BLaER1 (cell line): ENCODE results near the gene PCNX1.

Source experiments
- H3K27ac ChIP-seq: shearing (Covaris generic); formaldehyde crosslinking; 2 replicates; pipeline ENCODE4 v1.8.1; 2022
- H3K27me3 ChIP-seq: shearing (Covaris generic); formaldehyde crosslinking; 2 replicates; pipeline ENCODE4 v1.8.1; 2022
- H3K36me3 ChIP-seq: shearing (Covaris generic); formaldehyde crosslinking; 2 replicates; pipeline ENCODE4 v1.8.1; 2022
- H3K4me1 ChIP-seq: shearing (Covaris generic); formaldehyde crosslinking; 2 replicates; pipeline ENCODE4 v1.8.1; 2022
- H3K4me2 ChIP-seq: shearing (Covaris generic); formaldehyde crosslinking; 2 replicates; pipeline ENCODE4 v1.8.1; 2022
- H3K4me3 ChIP-seq: shearing (Covaris generic); formaldehyde crosslinking; 2 replicates; pipeline ENCODE4 v1.8.1; 2022
- H3K9ac ChIP-seq: shearing (Covaris generic); formaldehyde crosslinking; 2 replicates; pipeline ENCODE4 v1.8.1; 2022
- H3K9me3 ChIP-seq: shearing (Covaris generic); formaldehyde crosslinking; 2 replicates; pipeline ENCODE4 v1.8.1; 2022
- H4K20me1 ChIP-seq: shearing (Covaris generic); formaldehyde crosslinking; 2 replicates; pipeline ENCODE4 v1.8.1; 2022
- Cebpa-rat ChIP-seq: shearing (Covaris generic); IDR thresholded peaks from 2 replicates; pipeline ENCODE4 v1.8.1; 2022

Gene PCNX1

GRCh38 chr14:70916300-70916699 lies 9.0 kb downstream of the PCNX1 start:
- Histone ChIP-seq H3K36me3 (peaks cover 36% of the 10 kb centered on the region), H3K27ac (no peak overlapping the region), H3K27me3 (no peaks in the 10 kb centered on the region), H4K20me1 (peaks cover 99% of the 10 kb centered on the region), H3K4me2 (no peak overlapping the region), H3K9ac (no peak overlapping the region), H3K9me3 (peaks cover 35% of the 10 kb centered on the region), H3K4me3 (no peak overlapping the region), H3K4me1 (peaks cover 19% of the 10 kb centered on the region)
- no peak for TF ChIP-seq Cebpa-rat

DNA sequence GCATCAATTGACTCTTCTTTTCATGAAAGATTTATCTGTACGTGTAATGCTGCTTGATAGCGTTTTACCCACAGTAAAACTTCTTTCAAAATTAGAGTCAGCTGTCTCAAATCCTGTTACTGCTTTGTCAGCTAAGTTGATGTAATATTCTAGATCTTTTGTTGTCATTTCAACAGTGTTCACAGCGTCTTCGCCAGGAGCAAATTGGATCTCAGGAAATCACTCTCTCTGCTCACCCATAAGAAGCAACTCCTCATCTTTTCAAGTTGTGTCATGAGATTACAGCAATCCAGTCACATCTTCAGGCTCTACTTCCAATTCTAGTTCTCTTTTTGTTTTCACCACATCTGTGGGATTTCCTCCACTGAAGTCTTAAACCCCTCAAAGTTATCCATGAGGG lies 9.5 kb downstream of the PCNX1 start:
- Histone ChIP-seq H3K4me3 (no peak overlapping the region), H3K9me3 (peaks cover 35% of the 10 kb centered on the region), H4K20me1 (peaks cover 99% of the 10 kb centered on the region), H3K27me3 (no peaks in the 10 kb centered on the region), H3K4me1 (peaks cover 19% of the 10 kb centered on the region), H3K27ac (no peak overlapping the region), H3K4me2 (no peak overlapping the region), H3K9ac (no peak overlapping the region), H3K36me3 (peaks cover 36% of the 10 kb centered on the region)
- no peak for TF ChIP-seq Cebpa-rat

DNA sequence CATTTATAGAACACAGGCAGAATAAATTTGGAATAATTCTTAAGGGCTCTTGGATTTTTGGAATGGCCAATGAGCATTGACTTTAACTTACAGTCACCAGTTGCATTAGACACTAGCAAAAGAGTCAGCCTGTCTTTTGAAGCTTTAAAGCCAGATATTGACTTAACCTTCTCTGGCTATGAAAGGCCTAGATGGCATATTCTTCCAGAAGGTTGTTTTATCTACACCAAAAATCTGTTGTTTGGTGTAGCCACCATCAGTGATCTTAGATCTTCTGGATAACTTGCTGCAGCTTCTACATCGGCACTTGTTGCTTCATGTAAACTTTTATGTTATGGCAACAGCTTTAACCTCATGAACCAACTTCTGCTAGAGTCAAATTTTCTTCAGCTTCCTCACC lies 10.4 kb downstream of the PCNX1 start:
- H3K9ac ChIP-seq: no peak overlapping the region
- H3K27ac ChIP-seq: no peak overlapping the region
- peaks cover 30% of the 10 kb centered on the region for H3K36me3 ChIP-seq
- peaks cover 35% of the 10 kb centered on the region for H3K9me3 ChIP-seq
- no peak for TF ChIP-seq Cebpa-rat
- peaks cover 99% of the 10 kb centered on the region for H4K20me1 ChIP-seq
- H3K4me1 ChIP-seq: peaks cover 19% of the 10 kb centered on the region
- H3K4me3 ChIP-seq: no peak overlapping the region
- H3K27me3 ChIP-seq: no peaks in the 10 kb centered on the region
- H3K4me2 ChIP-seq: no peak overlapping the region

DNA sequence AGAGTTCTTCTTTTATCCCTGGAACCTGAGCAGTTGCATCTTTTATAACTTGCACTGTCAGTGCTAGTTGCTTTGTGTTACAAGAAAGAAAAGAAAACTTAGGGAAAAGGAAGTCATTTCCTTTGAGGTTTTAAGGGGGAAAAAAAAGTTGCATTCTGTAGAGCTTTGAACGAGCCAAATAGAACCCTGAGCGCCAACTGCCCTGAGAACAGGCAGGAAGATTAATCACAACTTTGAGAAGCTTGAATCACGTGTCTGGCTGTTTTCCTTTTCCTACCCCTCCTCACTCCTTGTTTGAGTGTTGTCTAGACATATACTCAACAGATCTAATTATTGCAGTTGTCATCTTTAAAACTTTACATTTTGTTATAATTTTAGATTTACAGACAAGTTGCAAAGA lies 12.5 kb downstream of the PCNX1 start:
- Histone ChIP-seq H3K4me3 (no peak overlapping the region), H3K4me2 (peak overlapping the region; percentile 51), H3K36me3 (peaks cover 27% of the 10 kb centered on the region), H3K27me3 (no peaks in the 10 kb centered on the region), H3K9ac (no peak overlapping the region), H3K9me3 (peaks cover 26% of the 10 kb centered on the region), H4K20me1 (peaks cover 95% of the 10 kb centered on the region), H3K4me1 (peaks cover 19% of the 10 kb centered on the region), H3K27ac (no peak overlapping the region)
- no peak for TF ChIP-seq Cebpa-rat

DNA sequence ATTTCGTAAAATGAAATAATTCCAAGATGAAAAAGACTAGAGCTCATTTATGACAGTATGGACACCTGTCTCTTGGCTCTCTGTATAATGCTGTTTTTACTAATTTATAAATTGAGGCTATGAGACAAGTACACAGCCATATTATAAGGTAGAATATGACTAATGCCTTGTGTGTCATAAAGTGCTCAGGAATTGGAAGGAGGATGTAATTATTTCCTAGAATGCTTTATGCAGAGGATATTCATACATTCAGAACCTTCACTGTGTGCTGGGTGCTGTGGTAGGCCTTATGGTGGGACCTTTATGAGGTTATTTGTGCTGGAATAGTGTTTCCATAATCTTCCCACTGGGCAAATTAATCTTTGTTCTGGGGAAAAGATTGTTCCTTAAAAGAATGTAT lies 13.3 kb downstream of the PCNX1 start:
- Histone ChIP-seq H3K36me3 (peaks cover 23% of the 10 kb centered on the region), H3K27me3 (no peaks in the 10 kb centered on the region), H3K4me3 (no peak overlapping the region), H4K20me1 (peaks cover 95% of the 10 kb centered on the region), H3K9me3 (peaks cover 20% of the 10 kb centered on the region), H3K4me1 (peaks cover 19% of the 10 kb centered on the region), H3K27ac (no peak overlapping the region), H3K4me2 (no peak overlapping the region), H3K9ac (no peak overlapping the region)
- TF ChIP-seq Cebpa-rat: no peak

DNA sequence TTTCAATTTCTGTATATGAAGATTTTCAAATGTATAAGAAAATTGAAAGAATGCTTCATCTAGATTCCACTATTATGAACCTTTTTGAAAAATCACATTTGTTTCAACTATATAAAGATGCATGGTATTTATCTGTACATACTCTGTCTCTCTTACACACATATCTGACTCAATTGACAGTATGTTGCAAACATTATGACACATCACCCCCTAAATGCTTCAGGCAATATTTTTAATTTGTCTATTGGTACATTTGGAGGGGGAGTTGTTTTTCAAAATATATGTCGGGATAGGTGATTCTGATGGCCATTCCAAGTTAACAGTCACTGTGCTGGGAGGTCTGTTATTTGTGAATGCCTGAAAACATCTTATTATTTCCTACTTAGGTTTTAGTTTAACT lies 14.4 kb downstream of the PCNX1 start:
- Histone ChIP-seq H3K27me3 (no peaks in the 10 kb centered on the region), H3K4me2 (no peak overlapping the region), H3K27ac (no peak overlapping the region), H3K36me3 (peaks cover 13% of the 10 kb centered on the region), H4K20me1 (peaks cover 95% of the 10 kb centered on the region), H3K9ac (no peak overlapping the region), H3K4me3 (no peak overlapping the region), H3K4me1 (peaks cover 19% of the 10 kb centered on the region), H3K9me3 (peaks cover 9% of the 10 kb centered on the region)
- TF ChIP-seq Cebpa-rat: no peak

GRCh38 chr14:70924521-70924920 lies 17.3 kb downstream of the PCNX1 start:
- Histone ChIP-seq H3K4me2 (no peak overlapping the region), H3K4me1 (peaks cover 8% of the 10 kb centered on the region), H4K20me1 (peaks cover 95% of the 10 kb centered on the region), H3K4me3 (no peak overlapping the region), H3K9me3 (no peaks in the 10 kb centered on the region), H3K27me3 (no peaks in the 10 kb centered on the region), H3K9ac (no peak overlapping the region), H3K27ac (no peak overlapping the region), H3K36me3 (no peaks in the 10 kb centered on the region)
- TF ChIP-seq Cebpa-rat: no peak

DNA sequence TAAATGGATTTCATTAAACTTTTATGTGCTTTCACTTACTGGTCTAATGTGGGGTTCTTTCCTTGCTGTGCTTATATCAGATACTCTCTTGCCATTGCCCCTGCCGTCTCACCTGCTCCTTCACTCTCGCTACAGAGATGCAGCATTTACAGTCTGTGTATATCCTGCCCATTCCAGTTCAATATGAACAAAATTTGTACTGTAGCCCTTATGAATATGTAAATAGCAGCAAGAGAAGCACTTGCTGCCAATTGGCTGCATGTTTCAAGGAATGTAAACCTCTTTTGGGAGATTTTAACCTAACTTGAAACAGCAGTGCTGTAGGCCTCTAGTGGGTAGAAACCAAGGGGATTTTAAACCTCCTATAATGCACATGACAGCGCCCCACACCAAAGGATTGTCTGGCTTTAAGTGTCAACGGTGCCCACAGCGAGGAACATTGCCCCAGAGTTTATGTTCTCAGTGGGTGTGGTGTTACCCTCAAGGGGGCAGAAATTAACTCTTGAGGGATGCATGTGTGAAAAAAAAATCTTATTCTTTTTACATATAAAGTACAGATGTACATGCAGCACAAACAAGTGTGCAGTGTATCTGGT lies 19.1 kb downstream of the PCNX1 start:
- peaks cover 4% of the 10 kb centered on the region; the same call in 1 of the 2 replicates for H3K9me3 ChIP-seq
- no peak overlapping the region for H3K4me3 ChIP-seq
- H3K9ac ChIP-seq: no peak overlapping the region
- peaks cover 11% of the 10 kb centered on the region for H3K4me1 ChIP-seq
- H4K20me1 ChIP-seq: peaks cover 95% of the 10 kb centered on the region
- no peaks in the 10 kb centered on the region for H3K27me3 ChIP-seq
- TF ChIP-seq Cebpa-rat: no peak
- no peak overlapping the region for H3K27ac ChIP-seq
- no peak overlapping the region for H3K4me2 ChIP-seq
- no peaks in the 10 kb centered on the region; the same call in 1 of the 2 replicates for H3K36me3 ChIP-seq

- no peak for TF ChIP-seq Cebpa-rat
- Histone ChIP-seq H3K27ac (no peak overlapping the region), H3K4me2 (no peak overlapping the region), H3K9me3 (peaks cover 10% of the 10 kb centered on the region; the same call in 1 of the 2 replicates), H3K9ac (no peak overlapping the region), H3K27me3 (no peaks in the 10 kb centered on the region), H3K4me1 (peaks cover 32% of the 10 kb centered on the region), H3K36me3 (peaks cover 5% of the 10 kb centered on the region; the same call in 1 of the 2 replicates), H4K20me1 (peaks cover 82% of the 10 kb centered on the region), H3K4me3 (no peak overlapping the region)
These were observed 23.7 kb downstream of the PCNX1 start for GRCh38 chr14:70931008-70931407.

DNA sequence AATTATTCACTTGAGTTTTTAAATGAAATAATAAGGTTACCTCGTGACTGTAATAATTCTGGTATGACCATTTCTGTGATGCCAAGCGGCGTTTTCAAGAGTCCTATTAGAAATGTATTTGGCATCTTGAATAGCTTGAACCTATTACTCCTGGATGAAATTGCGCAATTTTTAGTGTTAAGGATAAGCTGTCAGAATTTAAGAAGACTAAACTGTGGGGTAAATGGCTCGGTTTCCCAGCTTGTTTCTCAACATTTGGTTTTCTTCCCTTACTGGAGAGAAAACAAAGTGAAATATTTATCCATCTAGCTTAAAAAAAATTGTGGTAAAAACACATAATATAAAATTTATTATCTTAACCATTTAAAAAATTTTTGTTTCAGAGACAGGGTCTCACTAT lies 26.8 kb downstream of the PCNX1 start:
- peaks cover 32% of the 10 kb centered on the region for H3K4me1 ChIP-seq
- no peak overlapping the region for H3K4me3 ChIP-seq
- peak; percentile 93; the same call in 1 of the 2 replicates for TF ChIP-seq Cebpa-rat
- H3K4me2 ChIP-seq: peak overlapping the region; percentile 60
- H3K9ac ChIP-seq: no peak overlapping the region
- 0 out of 2 replicates have a peak overlapping the region, but pooled peaks have one; percentile 0 for H3K27ac ChIP-seq
- H3K36me3 ChIP-seq: peaks cover 5% of the 10 kb centered on the region; the same call in 1 of the 2 replicates
- peaks cover 27% of the 10 kb centered on the region; the same call in 1 of the 2 replicates for H3K9me3 ChIP-seq
- no peaks in the 10 kb centered on the region for H3K27me3 ChIP-seq
- peaks cover 51% of the 10 kb centered on the region for H4K20me1 ChIP-seq
